HEK293 (cell line): ENCODE data around the gene MARCHF3.
A peak's percentile ranks its signal among the peaks of the same experiment; 100 is the strongest.

Experiments
- GFI1B ChIP-seq: fragments of 450-650 bp; formaldehyde crosslinking; IDR thresholded peaks from 2 replicates; pipeline ENCODE4 v1.5.1; 2016; ENCODE audit warnings: missing biosample characterization, missing genetic modification characterization
- SP3 ChIP-seq: fragments of 450-650 bp; formaldehyde crosslinking; IDR thresholded peaks from 2 replicates; pipeline ENCODE4 v1.5.1; 2016; ENCODE audit warnings: missing biosample characterization, missing genetic modification characterization
- ZBTB21 ChIP-seq: fragments of 450-650 bp; formaldehyde crosslinking; IDR thresholded peaks from 2 replicates; pipeline ENCODE4 v1.5.1; 2017; ENCODE audit warnings: missing biosample characterization, missing genetic modification characterization
- ZBTB8A ChIP-seq: fragments of 450-650 bp; formaldehyde crosslinking; IDR thresholded peaks from 2 replicates; pipeline ENCODE4 v1.5.1; 2016; ENCODE audit warnings: missing biosample characterization, missing genetic modification characterization
- ZFP3 ChIP-seq: fragments of 450-650 bp; formaldehyde crosslinking; IDR thresholded peaks from 2 replicates; pipeline ENCODE4 v1.5.1; 2016; ENCODE audit warnings: low read depth, missing biosample characterization, missing genetic modification characterization
- ZNF138 ChIP-seq: fragments of 450-650 bp; formaldehyde crosslinking; IDR thresholded peaks from 2 replicates; pipeline ENCODE4 v1.5.1; 2016; ENCODE audit warnings: missing biosample characterization, missing genetic modification characterization, borderline replicate concordance
- ZNF214 ChIP-seq: fragments of 450-650 bp; formaldehyde crosslinking; IDR thresholded peaks from 2 replicates; pipeline ENCODE4 v1.5.1; 2017; ENCODE audit warnings: missing biosample characterization, mild to moderate bottlenecking, missing genetic modification characterization, borderline replicate concordance
- ZNF221 ChIP-seq: fragments of 450-650 bp; formaldehyde crosslinking; IDR thresholded peaks from 2 replicates; pipeline ENCODE4 v1.5.1; 2017; ENCODE audit warnings: missing biosample characterization, missing genetic modification characterization, borderline replicate concordance
- ZNF24 ChIP-seq: fragments of 450-650 bp; formaldehyde crosslinking; IDR thresholded peaks from 2 replicates; pipeline ENCODE4 v1.5.1; 2016; ENCODE audit warnings: missing biosample characterization, missing genetic modification characterization
- ZNF292 ChIP-seq: fragments of 450-650 bp; formaldehyde crosslinking; IDR thresholded peaks from 2 replicates; pipeline ENCODE4 v1.5.1; 2016; ENCODE audit warnings: low read depth, missing biosample characterization, missing genetic modification characterization, borderline replicate concordance
- ZNF341 ChIP-seq: fragments of 450-650 bp; formaldehyde crosslinking; IDR thresholded peaks from 2 replicates; pipeline ENCODE4; 2016; ENCODE audit warnings: low read depth, missing biosample characterization, missing genetic modification characterization
- ZNF394 ChIP-seq: fragments of 450-650 bp; formaldehyde crosslinking; IDR thresholded peaks from 2 replicates; pipeline ENCODE4 v1.5.1; 2016; ENCODE audit warnings: missing biosample characterization, missing genetic modification characterization, mild to moderate bottlenecking, moderate library complexity, borderline replicate concordance
- ZNF404 ChIP-seq: fragments of 450-650 bp; formaldehyde crosslinking; IDR thresholded peaks from 2 replicates; pipeline ENCODE4 v1.5.1; 2017; ENCODE audit warnings: missing biosample characterization, missing genetic modification characterization
- ZNF510 ChIP-seq: fragments of 450-650 bp; formaldehyde crosslinking; IDR thresholded peaks from 2 replicates; pipeline ENCODE4 v1.5.1; 2018; ENCODE audit warnings: mild to moderate bottlenecking, missing genetic modification characterization, missing biosample characterization; ENCODE audit not compliant: insufficient replicate concordance
- ZNF555 ChIP-seq: fragments of 450-650 bp; formaldehyde crosslinking; conservative IDR thresholded peaks from 2 replicates; pipeline ENCODE4 v1.5.1; 2017; ENCODE audit warnings: missing biosample characterization, mild to moderate bottlenecking, missing genetic modification characterization, inconsistent platforms
- ZNF560 ChIP-seq: fragments of 450-650 bp; formaldehyde crosslinking; IDR thresholded peaks from 2 replicates; pipeline ENCODE4 v1.5.1; 2017; ENCODE audit warnings: missing biosample characterization, missing genetic modification characterization, borderline replicate concordance
- ZNF629 ChIP-seq: fragments of 450-650 bp; formaldehyde crosslinking; IDR thresholded peaks from 2 replicates; pipeline ENCODE4 v1.5.1; 2017; ENCODE audit warnings: missing biosample characterization, missing genetic modification characterization
- ZXDB ChIP-seq: fragments of 450-650 bp; formaldehyde crosslinking; IDR thresholded peaks from 2 replicates; pipeline ENCODE4 v1.5.1; 2016; ENCODE audit warnings: missing biosample characterization, missing genetic modification characterization
- TF ChIP-seq, protein P1 (sequence below): fragments of 450-650 bp; formaldehyde crosslinking; IDR thresholded peaks from 2 replicates; pipeline ENCODE4 v1.5.1; 2016; ENCODE audit warnings: missing biosample characterization, missing genetic modification characterization
- TF ChIP-seq, protein P2 (sequence below): fragments of 450-650 bp; formaldehyde crosslinking; IDR thresholded peaks from 2 replicates; pipeline ENCODE4 v1.5.1; 2016; ENCODE audit warnings: missing biosample characterization, missing genetic modification characterization
- TF ChIP-seq, protein P3 (sequence below): fragments of 450-650 bp; formaldehyde crosslinking; conservative IDR thresholded peaks from 2 replicates; pipeline ENCODE4 v1.5.1; 2016; ENCODE audit warnings: low read depth, missing biosample characterization, missing genetic modification characterization
- TF ChIP-seq, protein P4 (sequence below): fragments of 450-650 bp; formaldehyde crosslinking; IDR thresholded peaks from 2 replicates; pipeline ENCODE4 v1.5.1; 2016; ENCODE audit warnings: missing biosample characterization, missing genetic modification characterization
- TF ChIP-seq, protein P5 (sequence below): fragments of 450-650 bp; formaldehyde crosslinking; IDR thresholded peaks from 2 replicates; pipeline ENCODE4 v1.5.1; 2016; ENCODE audit warnings: missing biosample characterization, missing genetic modification characterization

The MARCHF3 gene

DNA sequence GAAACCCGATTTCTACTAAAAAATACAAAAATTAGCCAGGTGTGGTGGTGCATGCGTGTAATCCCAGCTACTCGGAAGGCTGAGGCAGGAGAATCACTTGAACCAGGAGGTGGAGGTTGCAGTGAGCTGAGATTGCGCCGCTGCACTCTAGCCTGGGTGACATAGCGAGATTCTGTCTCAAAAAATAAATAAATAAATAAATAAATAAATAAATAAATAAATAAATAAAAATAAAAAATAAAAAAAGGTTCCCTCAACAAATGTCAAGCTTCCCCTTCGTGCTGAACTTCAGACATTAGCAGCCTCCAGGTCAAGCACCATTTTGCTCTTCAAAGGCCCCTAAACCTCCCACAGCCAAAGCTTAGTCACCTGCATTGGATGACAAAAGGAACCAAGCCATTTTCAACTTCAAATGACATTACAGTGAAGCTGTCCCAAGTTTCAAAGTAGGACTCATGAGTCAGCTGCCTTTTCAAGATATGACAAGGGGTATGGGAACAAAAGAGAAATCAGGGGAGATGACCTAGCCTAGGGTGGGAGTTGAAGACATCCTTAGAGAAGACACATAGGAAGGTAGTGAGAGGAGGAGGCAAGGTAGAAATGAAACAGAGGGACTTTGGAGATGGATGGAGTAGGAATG is 6.7 kb downstream of the MARCHF3 start (continued):
- peak; percentile 90 for TF ChIP-seq ZNF510 (tag by site-specific recombination)
- 0 out of 2 replicates have a peak, but pooled peaks have one; percentile 60 for TF ChIP-seq ZNF404 (tag by site-specific recombination)
- peak; percentile 91 for TF ChIP-seq ZBTB8A (tag by site-specific recombination)
- TF ChIP-seq, protein P1, sequence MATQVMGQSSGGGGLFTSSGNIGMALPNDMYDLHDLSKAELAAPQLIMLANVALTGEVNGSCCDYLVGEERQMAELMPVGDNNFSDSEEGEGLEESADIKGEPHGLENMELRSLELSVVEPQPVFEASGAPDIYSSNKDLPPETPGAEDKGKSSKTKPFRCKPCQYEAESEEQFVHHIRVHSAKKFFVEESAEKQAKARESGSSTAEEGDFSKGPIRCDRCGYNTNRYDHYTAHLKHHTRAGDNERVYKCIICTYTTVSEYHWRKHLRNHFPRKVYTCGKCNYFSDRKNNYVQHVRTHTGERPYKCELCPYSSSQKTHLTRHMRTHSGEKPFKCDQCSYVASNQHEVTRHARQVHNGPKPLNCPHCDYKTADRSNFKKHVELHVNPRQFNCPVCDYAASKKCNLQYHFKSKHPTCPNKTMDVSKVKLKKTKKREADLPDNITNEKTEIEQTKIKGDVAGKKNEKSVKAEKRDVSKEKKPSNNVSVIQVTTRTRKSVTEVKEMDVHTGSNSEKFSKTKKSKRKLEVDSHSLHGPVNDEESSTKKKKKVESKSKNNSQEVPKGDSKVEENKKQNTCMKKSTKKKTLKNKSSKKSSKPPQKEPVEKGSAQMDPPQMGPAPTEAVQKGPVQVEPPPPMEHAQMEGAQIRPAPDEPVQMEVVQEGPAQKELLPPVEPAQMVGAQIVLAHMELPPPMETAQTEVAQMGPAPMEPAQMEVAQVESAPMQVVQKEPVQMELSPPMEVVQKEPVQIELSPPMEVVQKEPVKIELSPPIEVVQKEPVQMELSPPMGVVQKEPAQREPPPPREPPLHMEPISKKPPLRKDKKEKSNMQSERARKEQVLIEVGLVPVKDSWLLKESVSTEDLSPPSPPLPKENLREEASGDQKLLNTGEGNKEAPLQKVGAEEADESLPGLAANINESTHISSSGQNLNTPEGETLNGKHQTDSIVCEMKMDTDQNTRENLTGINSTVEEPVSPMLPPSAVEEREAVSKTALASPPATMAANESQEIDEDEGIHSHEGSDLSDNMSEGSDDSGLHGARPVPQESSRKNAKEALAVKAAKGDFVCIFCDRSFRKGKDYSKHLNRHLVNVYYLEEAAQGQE, result peak; percentile 83
- TF ChIP-seq, protein P2, sequence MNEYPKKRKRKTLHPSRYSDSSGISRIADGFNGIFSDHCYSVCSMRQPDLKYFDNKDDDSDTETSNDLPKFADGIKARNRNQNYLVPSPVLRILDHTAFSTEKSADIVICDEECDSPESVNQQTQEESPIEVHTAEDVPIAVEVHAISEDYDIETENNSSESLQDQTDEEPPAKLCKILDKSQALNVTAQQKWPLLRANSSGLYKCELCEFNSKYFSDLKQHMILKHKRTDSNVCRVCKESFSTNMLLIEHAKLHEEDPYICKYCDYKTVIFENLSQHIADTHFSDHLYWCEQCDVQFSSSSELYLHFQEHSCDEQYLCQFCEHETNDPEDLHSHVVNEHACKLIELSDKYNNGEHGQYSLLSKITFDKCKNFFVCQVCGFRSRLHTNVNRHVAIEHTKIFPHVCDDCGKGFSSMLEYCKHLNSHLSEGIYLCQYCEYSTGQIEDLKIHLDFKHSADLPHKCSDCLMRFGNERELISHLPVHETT, result peak; percentile 61; the same call in 1 of the 2 replicates
- peak; percentile 54 for TF ChIP-seq ZFP3 (tag by site-specific recombination)
- TF ChIP-seq ZNF221, result peak; percentile 49; the same call in 1 of the 2 replicates
- peak; percentile 85 for TF ChIP-seq ZXDB (tag by site-specific recombination)
- TF ChIP-seq ZNF560 (tag by site-specific recombination), result peak; percentile 89
- peak; percentile 80; the same call in 1 of the 2 replicates for TF ChIP-seq ZNF292
- TF ChIP-seq GFI1B (tag by site-specific recombination), result peak; percentile 60; the same call in 1 of the 2 replicates
- peak; percentile 61; the same call in 1 of the 2 replicates for TF ChIP-seq ZNF138 (tag by site-specific recombination)
- TF ChIP-seq, protein P3, sequence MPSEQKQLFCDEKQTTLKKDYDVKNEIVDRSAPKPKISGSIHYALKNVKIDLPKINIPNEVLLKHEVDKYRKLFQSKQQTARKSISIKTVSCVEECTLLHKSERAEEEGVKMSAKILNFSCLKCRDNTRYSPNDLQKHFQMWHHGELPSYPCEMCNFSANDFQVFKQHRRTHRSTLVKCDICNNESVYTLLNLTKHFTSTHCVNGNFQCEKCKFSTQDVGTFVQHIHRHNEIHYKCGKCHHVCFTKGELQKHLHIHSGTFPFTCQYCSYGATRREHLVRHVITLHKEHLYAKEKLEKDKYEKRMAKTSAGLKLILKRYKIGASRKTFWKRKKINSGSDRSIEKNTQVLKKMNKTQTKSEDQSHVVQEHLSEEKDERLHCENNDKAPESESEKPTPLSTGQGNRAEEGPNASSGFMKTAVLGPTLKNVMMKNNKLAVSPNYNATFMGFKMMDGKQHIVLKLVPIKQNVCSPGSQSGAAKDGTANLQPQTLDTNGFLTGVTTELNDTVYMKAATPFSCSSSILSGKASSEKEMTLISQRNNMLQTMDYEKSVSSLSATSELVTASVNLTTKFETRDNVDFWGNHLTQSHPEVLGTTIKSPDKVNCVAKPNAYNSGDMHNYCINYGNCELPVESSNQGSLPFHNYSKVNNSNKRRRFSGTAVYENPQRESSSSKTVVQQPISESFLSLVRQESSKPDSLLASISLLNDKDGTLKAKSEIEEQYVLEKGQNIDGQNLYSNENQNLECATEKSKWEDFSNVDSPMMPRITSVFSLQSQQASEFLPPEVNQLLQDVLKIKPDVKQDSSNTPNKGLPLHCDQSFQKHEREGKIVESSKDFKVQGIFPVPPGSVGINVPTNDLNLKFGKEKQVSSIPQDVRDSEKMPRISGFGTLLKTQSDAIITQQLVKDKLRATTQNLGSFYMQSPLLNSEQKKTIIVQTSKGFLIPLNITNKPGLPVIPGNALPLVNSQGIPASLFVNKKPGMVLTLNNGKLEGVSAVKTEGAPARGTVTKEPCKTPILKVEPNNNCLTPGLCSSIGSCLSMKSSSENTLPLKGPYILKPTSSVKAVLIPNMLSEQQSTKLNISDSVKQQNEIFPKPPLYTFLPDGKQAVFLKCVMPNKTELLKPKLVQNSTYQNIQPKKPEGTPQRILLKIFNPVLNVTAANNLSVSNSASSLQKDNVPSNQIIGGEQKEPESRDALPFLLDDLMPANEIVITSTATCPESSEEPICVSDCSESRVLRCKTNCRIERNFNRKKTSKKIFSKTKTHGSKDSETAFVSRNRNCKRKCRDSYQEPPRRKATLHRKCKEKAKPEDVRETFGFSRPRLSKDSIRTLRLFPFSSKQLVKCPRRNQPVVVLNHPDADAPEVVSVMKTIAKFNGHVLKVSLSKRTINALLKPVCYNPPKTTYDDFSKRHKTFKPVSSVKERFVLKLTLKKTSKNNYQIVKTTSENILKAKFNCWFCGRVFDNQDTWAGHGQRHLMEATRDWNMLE (tag by site-specific recombination), result peak; percentile 98
- peak; percentile 20; the same call in 1 of the 2 replicates for TF ChIP-seq ZNF214 (tag by site-specific recombination)
- peak; percentile 99 for TF ChIP-seq ZNF394
- peak; percentile 80 for TF ChIP-seq ZNF629
- peak; percentile 98 for TF ChIP-seq ZNF555 (tag by site-specific recombination)
- TF ChIP-seq, protein P4, sequence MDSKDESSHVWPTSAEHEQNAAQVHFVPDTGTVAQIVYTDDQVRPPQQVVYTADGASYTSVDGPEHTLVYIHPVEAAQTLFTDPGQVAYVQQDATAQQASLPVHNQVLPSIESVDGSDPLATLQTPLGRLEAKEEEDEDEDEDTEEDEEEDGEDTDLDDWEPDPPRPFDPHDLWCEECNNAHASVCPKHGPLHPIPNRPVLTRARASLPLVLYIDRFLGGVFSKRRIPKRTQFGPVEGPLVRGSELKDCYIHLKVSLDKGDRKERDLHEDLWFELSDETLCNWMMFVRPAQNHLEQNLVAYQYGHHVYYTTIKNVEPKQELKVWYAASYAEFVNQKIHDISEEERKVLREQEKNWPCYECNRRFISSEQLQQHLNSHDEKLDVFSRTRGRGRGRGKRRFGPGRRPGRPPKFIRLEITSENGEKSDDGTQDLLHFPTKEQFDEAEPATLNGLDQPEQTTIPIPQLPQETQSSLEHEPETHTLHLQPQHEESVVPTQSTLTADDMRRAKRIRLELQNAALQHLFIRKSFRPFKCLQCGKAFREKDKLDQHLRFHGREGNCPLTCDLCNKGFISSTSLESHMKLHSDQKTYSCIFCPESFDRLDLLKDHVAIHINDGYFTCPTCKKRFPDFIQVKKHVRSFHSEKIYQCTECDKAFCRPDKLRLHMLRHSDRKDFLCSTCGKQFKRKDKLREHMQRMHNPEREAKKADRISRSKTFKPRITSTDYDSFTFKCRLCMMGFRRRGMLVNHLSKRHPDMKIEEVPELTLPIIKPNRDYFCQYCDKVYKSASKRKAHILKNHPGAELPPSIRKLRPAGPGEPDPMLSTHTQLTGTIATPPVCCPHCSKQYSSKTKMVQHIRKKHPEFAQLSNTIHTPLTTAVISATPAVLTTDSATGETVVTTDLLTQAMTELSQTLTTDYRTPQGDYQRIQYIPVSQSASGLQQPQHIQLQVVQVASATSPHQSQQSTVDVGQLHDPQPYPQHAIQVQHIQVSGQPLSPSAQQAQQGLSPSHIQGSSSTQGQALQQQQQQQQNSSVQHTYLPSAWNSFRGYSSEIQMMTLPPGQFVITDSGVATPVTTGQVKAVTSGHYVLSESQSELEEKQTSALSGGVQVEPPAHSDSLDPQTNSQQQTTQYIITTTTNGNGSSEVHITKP (tag by site-specific recombination), result 0 out of 2 replicates have a peak, but pooled peaks have one; percentile 8
- TF ChIP-seq ZNF341 (tag by site-specific recombination), result peak; percentile 38; the same call in 1 of the 2 replicates
- TF ChIP-seq ZNF24 (tag by site-specific recombination), result peak; percentile 51; the same call in 1 of the 2 replicates
- TF ChIP-seq ZBTB21 (tag by site-specific recombination), result peak; percentile 69
- TF ChIP-seq SP3 (tag by site-specific recombination), result peak; percentile 52
- TF ChIP-seq, protein P5, sequence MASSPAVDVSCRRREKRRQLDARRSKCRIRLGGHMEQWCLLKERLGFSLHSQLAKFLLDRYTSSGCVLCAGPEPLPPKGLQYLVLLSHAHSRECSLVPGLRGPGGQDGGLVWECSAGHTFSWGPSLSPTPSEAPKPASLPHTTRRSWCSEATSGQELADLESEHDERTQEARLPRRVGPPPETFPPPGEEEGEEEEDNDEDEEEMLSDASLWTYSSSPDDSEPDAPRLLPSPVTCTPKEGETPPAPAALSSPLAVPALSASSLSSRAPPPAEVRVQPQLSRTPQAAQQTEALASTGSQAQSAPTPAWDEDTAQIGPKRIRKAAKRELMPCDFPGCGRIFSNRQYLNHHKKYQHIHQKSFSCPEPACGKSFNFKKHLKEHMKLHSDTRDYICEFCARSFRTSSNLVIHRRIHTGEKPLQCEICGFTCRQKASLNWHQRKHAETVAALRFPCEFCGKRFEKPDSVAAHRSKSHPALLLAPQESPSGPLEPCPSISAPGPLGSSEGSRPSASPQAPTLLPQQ (tag by site-specific recombination), result peak; percentile 16; the same call in 1 of the 2 replicates
